Ovary (tissue), 9 donors: ENCODE results near the gene ARFRP1. TPM values are rescaled to one million over a fixed set of nuclear protein-coding genes. Genes with fewer than 3 reads are reported as not detected.

Source experiments
- DNase-seq, 5 donors: peaks; one replicate each; pipeline ENCODE4 v3.0.0-alpha.2; 2019 to 2020
- H3K27ac ChIP-seq, 2 donors: fragments of 200-600 bp; one replicate each; pipeline versions ENCODE4 v1.5.1 to v1.8.0; 2019 to 2022
- H3K27me3 ChIP-seq: fragments of 200-600 bp; one replicate; pipeline ENCODE4 v1.8.0; 2022
- H3K36me3 ChIP-seq: fragments of 200-600 bp; sonication (generic); one replicate; pipeline ENCODE4 v1.5.1; 2019
- H3K4me1 ChIP-seq: one replicate; pipeline ENCODE4 v1.8.1; 2013; ENCODE audit warnings: mild to moderate bottlenecking, moderate library complexity; ENCODE audit not compliant: insufficient read depth
- H3K4me3 ChIP-seq: fragments of 200-600 bp; sonication (generic); one replicate; pipeline ENCODE4 v1.5.1; 2017
- H3K9me3 ChIP-seq, 2 donors: fragments of 200-600 bp in 1 of 2; sonication (generic) in 1 of 2; one replicate each; pipeline versions ENCODE4 v1.5.1 to v1.8.1; 2013 to 2019; ENCODE audit warnings: mild to moderate bottlenecking in 1 of 2, moderate library complexity in 1 of 2
- EP300 ChIP-seq: sonication (generic); formaldehyde crosslinking; IDR thresholded peaks from one replicate; pipeline ENCODE4 v1.6.1; 2017; ENCODE audit warnings: antibody characterized with exemption
- POLR2A ChIP-seq: fragments of 450-650 bp; IDR thresholded peaks from one replicate; pipeline ENCODE4 v1.6.1; 2017; ENCODE audit warnings: antibody characterized with exemption, mild to moderate bottlenecking, moderate library complexity
- WGBS, 3 donors: extraction: QIAGEN DNeasy Blood & Tissue Kit in 1 of 3; methylation state at CpG; one replicate each; pipeline versions ENCODE4 v1.1.5 to v1.1.7; 2013 to 2017; 5-methylcytosine and 5-hydroxymethylcytosine counted together
- intact Hi-C, 4 donors: fragments of 100-400 bp; cut with DNase I; formaldehyde crosslinking; loops; one replicate each; pipeline versions ENCODE4 v1.11.0 to v1.15.1; 2022 to 2023
- polyA plus RNA-seq, 2 donors: library from polyadenylated mRNA; stranded (reverse); fragments of 200-250 nt in 1 of 2; fragments of 350-450 nt in 1 of 2; fragmentation: Illumina TruSeq in 1 of 2; extraction: RNeasy Lipid Tissue Mini Kit (QIAGEN cat#74804) in 1 of 2; gene quantifications; one replicate each; pipeline ENCODE4 v1.2.3, GENCODE V29; 2013 to 2014
- total RNA-seq, 7 donors: library from RNA; depleted of rRNA in 2 of 7; stranded (reverse); fragments of >200 nt in 2 of 7; fragmentation: NEBNext Ultra II Directional in 3 of 7; extraction: Animal tissue kit (Norgen Biotek cat#: 25700) in 3 of 7; gene quantifications; one replicate each; pipeline versions ENCODE4 v1.1.0 to v1.2.4, GENCODE V29; 2016 to 2023
- TF ChIP-seq, protein P1 (sequence below), 3 donors: fragments of 450-650 bp in 2 of 3; fragments of 200-600 bp in 1 of 3; IDR thresholded peaks; one replicate each; pipeline versions ENCODE4 v1.5.1 to v1.8.0; 2016 to 2022; ENCODE audit warnings: antibody characterized with exemption in 3 of 3, mild to moderate bottlenecking in 1 of 3
- donor health status: DM: no; HTN: no; CAD: no; lungs with moderate emphysema.
- donor health status: DM: no; HTN: no; CAD: no.
- donor health status: Bipolar disorder and iron deficiency.
- donor health status: DM: yes; HTN: yes; CAD: no.
- donor health status: DM: no; HTN: no; CAD: no.
- donor health status: DM: yes; HTN: yes; CAD: no.

Gene ARFRP1
- total and polyA plus RNA-seq, 9 donors = 15.3 to 59.5 (median 47.2) TPM

DNA sequence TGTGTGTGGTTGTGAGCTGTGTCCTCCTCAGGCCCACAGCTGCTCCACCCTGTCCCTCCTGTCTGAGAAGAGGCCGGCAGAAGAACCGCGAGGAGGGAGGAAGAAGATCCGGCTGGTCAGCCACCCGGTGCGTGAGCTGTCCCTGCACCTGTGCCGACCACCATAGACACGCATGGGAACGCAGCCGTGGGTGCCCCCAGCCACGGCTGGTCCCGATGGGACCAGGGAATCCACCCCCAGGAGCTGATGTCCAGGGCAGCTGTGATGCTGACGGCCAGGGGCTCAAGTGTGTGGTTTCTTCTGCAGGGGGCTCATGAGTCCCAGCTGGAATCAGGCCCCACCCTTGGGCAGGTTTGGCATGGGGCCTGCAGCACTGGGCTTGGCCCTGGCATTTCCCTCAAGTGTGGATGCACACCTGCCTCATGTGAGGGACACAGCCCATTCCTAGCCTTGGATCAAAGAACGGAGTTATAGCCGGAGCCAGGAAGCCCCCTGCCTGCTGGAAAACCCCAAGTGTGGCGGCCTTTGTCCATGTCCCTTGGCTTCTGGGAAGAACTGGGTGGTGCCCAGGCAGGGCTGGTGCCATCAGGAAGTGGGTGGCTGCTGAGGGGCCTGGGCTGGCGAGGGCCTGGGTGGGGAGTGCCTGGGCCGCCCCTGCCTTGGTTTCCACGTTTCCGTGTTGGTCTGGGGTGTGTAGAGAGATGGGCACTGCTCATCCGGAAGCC is 15.9 kb downstream of the ARFRP1 start:
- intact Hi-C loops = no loop called here
- Histone ChIP-seq H3K36me3 (no peaks in the 10 kb centered on the region), H3K4me3 (no peak overlapping the region), H3K27me3 (no peaks in the 10 kb centered on the region), H3K9me3 (no peaks in the 10 kb centered on the region), H3K4me1 (peaks cover 7% of the 10 kb centered on the region), H3K27ac (no peak overlapping the region)
- WGBS, 3 donors = 77 to 85% (median 80%) methylated on average over 19 to 21 of the region's 21 CpGs
- TF ChIP-seq EP300 = no peak
- DNase-seq = peak in 1 of 5 donors; percentile 28

DNA sequence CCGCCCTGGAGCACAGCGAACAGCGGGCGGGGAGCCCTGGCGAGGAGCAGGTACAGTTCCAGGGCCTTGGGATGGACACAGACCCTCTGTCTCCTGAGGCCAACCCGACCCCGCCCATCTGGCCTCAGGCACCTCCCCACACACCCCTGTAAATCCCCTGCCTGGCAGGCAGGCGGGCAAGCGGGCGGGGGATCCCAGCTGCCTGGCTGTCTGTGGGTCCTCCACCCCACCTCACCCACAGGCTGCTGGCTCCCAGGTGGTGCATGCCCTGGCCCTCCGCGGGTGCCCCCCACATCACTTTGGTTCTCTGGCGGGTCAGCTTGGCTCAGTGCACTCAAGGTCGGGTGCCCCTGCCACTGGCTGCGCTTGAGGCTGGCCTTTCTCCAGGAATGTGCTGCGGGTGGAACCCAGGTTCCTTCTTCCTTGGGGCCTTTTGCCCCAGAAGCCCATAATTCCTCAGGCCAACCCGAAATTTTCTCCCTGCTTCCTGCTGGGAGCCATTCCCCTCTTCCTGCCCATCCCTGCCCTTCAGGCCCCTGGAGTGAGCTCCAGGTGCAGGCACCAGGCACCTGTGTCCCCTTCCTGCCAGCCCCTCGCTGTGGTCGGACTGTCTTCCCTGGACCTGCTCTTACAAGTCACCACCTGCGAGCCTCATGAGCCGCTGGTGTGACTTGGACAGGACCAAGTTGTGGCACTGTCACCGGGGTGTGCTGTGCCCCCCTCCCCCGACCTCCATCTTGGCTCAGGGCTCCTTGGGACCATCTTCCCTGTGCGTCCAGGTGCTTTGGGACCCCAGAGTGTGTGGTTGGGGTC is 16.7 kb downstream of the ARFRP1 start:
- Histone ChIP-seq H3K27ac (no peak overlapping the region), H3K4me1 (peaks cover 10% of the 10 kb centered on the region), H3K27me3 (no peaks in the 10 kb centered on the region), H3K9me3 (no peaks in the 10 kb centered on the region), H3K36me3 (no peaks in the 10 kb centered on the region), H3K4me3 (no peak overlapping the region)
- peak in 2 of 5 donors; percentile 37 to 48 for DNase-seq
- intact Hi-C loops = no loop called here
- TF ChIP-seq POLR2A = no peak
- TF ChIP-seq EP300 = no peak
- TF ChIP-seq, protein P1, sequence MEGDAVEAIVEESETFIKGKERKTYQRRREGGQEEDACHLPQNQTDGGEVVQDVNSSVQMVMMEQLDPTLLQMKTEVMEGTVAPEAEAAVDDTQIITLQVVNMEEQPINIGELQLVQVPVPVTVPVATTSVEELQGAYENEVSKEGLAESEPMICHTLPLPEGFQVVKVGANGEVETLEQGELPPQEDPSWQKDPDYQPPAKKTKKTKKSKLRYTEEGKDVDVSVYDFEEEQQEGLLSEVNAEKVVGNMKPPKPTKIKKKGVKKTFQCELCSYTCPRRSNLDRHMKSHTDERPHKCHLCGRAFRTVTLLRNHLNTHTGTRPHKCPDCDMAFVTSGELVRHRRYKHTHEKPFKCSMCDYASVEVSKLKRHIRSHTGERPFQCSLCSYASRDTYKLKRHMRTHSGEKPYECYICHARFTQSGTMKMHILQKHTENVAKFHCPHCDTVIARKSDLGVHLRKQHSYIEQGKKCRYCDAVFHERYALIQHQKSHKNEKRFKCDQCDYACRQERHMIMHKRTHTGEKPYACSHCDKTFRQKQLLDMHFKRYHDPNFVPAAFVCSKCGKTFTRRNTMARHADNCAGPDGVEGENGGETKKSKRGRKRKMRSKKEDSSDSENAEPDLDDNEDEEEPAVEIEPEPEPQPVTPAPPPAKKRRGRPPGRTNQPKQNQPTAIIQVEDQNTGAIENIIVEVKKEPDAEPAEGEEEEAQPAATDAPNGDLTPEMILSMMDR (IDR thresholded peaks at IDR 0.05) = no peak
- WGBS, 3 donors = 63 to 77% (median 72%) methylated on average over 19 to 24 of the region's 24 CpGs

DNA sequence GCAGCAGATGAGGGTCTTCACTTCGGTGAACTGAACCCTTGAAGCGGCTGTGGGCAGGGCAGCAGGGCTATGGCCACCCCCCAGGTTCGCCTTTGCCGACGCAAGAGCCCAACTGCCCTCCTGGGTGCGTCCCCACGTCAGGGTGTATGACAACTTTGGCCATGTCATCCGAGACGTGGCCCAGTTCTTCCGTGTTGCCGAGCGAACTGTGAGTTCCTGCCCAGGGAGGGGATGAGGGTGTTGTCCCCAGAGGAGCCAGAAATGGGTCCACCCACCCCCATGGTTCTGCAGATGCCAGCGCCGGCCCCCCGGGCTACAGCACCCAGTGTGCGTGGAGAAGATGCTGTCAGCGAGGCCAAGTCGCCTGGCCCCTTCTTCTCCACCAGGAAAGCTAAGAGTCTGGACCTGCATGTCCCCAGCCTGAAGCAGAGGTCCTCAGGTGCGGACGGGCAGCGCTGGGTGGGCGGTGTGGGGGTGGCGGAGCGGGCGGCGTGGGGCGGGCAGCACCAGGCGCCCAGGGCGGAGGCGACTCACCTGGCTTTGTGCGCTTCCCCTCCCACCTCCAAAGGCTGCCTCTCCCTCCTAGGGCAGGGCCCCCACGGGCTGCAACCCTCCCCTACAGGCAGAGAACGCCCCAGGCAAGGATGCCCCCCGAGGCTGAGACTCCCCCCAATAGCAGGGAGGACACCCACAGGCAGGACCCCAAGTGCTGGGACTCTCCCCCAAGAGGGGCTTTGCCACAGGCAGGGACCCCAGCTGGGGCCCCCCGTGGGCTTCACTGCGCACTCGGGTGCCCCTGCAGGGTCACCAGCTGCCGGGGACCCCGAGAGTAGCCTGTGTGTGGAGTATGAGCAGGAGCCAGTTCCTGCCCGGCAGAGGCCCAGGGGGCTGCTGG is 17.5 kb downstream of the ARFRP1 start:
- intact Hi-C loops = no loop called here
- no peaks in the 10 kb centered on the region for H3K36me3 ChIP-seq
- no peak overlapping the region for H3K27ac ChIP-seq
- TF ChIP-seq EP300 = no peak
- TF ChIP-seq POLR2A = no peak
- TF ChIP-seq, protein P1 (IDR thresholded peaks at IDR 0.05) = no peak
- DNase-seq = peak in 1 of 5 donors; percentile 31
- H3K4me3 ChIP-seq = no peak overlapping the region
- 79 to 88% (median 80%) methylated on average over 30 to 40 of the region's 40 CpGs for WGBS, 3 donors
- H3K27me3 ChIP-seq = no peaks in the 10 kb centered on the region
- no peaks in the 10 kb centered on the region for H3K9me3 ChIP-seq
- peaks cover 10% of the 10 kb centered on the region for H3K4me1 ChIP-seq

DNA sequence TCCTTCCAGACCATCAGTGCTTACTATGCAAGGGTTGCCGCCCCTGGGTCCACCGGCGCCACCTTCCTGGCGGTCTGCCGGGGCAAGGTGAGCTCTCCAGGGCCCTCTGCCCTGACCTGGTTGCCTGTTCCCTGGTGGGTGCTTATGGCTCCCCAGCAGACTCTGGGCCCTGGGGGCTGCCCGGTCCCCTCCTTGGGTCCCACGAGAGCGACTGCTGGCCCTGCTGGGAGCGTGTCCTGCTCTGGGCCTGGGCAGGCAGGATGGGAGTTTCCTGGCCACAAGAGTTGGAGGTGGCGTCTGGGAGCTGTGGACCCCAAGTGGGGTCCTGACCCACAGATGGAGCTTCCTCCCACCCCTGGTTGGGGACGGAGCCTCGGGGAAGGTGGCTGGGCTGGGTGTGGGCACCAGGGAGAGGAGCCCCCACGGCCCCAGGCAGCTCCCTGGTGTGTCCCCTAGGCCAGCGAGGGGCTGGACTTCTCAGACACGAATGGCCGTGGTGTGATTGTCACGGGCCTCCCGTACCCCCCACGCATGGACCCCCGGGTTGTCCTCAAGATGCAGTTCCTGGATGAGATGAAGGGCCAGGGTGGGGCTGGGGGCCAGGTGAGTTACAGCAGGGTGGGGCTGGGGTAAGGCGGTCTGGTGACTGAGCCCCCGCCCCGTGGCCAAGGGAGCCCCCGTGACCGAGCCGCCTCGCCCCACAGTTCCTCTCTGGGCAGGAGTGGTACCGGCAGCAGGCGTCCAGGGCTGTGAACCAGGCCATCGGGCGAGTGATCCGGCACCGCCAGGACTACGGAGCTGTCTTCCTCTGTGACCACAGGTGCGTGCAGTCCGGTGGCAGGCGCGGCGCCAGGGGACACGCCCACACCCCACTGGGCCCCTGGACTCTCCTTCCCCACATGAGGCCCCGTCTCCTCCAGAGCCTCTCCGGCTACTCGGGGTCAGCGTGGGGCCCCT is 18.5 kb downstream of the ARFRP1 start:
- no peak overlapping the region for H3K4me3 ChIP-seq
- no peaks in the 10 kb centered on the region for H3K9me3 ChIP-seq
- no peaks in the 10 kb centered on the region for H3K36me3 ChIP-seq
- intact Hi-C loops = no loop called here
- no peaks in the 10 kb centered on the region for H3K27me3 ChIP-seq
- DNase-seq = peak in 3 of 5 donors; percentile 44 to 55 (median 50)
- no peak overlapping the region for H3K27ac ChIP-seq
- peaks cover 10% of the 10 kb centered on the region for H3K4me1 ChIP-seq
- WGBS, 3 donors = 87 to 91% (median 90%) methylated on average over 44 of the region's 44 CpGs
- TF ChIP-seq, protein P1 (IDR thresholded peaks at IDR 0.05) = no peak
- TF ChIP-seq EP300 = no peak
